Stomach (tissue), 9 donors: Measurements from ENCODE around the gene SLC35F5. TPM values are rescaled to one million over a fixed set of nuclear protein-coding genes. Genes with fewer than 3 reads are reported as not detected.
"Not testable (repeated sequence)": the region's sequence is repeated elsewhere in the genome, so short reads cannot be mapped to it uniquely, and the experiment has no call there.

Experiments used
- DNase-seq, 2 donors: peaks; one replicate each; pipeline versions ENCODE4 v3.0.0 to v3.0.0-alpha.2; 2013 to 2019
- H3K27ac ChIP-seq, 5 donors: fragments of 200-600 bp in 4 of 5; sonication (generic) in 4 of 5; one replicate each; pipeline ENCODE4 v1.5.1; 2013 to 2019; ENCODE audit warnings: mild to moderate bottlenecking in 1 of 5, moderate library complexity in 1 of 5
- H3K27me3 ChIP-seq, 3 donors: fragments of 200-600 bp; sonication (generic); one replicate each; pipeline ENCODE4 v1.5.1; 2017 to 2019; ENCODE audit warnings: mixed run types in 1 of 3
- H3K36me3 ChIP-seq, 4 donors: fragments of 200-600 bp; sonication (generic); 1 replicate in 3 of 4; 2 replicates in 1 of 4; pipeline ENCODE4 v1.5.1; 2016 to 2019
- H3K4me1 ChIP-seq, 4 donors: fragments of 200-600 bp; sonication (generic); one replicate each; pipeline ENCODE4 v1.5.1; 2016 to 2019
- H3K4me3 ChIP-seq, 4 donors: fragments of 200-600 bp; sonication (generic) in 3 of 4; one replicate each; pipeline ENCODE4 v1.5.1; 2016 to 2019; ENCODE audit warnings: mild to moderate bottlenecking in 1 of 4
- H3K9me3 ChIP-seq, 4 donors: fragments of 200-600 bp; sonication (generic); one replicate each; pipeline ENCODE4 v1.5.1; 2016 to 2019
- CTCF ChIP-seq, 7 experiments: fragments of 450-650 bp in 4 of 7; fragments of 200-600 bp in 3 of 7; sonication (generic) in 3 of 7; IDR thresholded peaks; one replicate each; pipeline ENCODE4 v1.5.1; 2016 to 2019; ENCODE audit warnings: antibody characterized with exemption in 7 of 7, control low read depth in 2 of 7, mild to moderate bottlenecking in 1 of 7
- EP300 ChIP-seq: sonication (generic); formaldehyde crosslinking; IDR thresholded peaks from one replicate; pipeline ENCODE4 v1.6.1; 2017; ENCODE audit warnings: antibody characterized with exemption
- POLR2A ChIP-seq, 4 donors: fragments of 450-650 bp; IDR thresholded peaks; one replicate each; pipeline ENCODE4 v1.6.1; 2016; ENCODE audit warnings: antibody characterized with exemption in 4 of 4, control low read depth in 2 of 4, mild to moderate bottlenecking in 1 of 4, moderate library complexity in 1 of 4
- POLR2AphosphoS5 ChIP-seq, 3 donors: sonication (generic); formaldehyde crosslinking; IDR thresholded peaks; one replicate each; pipeline ENCODE4 v1.6.1; 2016; ENCODE audit warnings: antibody characterized with exemption in 3 of 3
- WGBS, 5 donors: extraction: QIAGEN DNeasy Blood & Tissue Kit in 3 of 5; methylation state at CpG; one replicate each; pipeline versions ENCODE4 v1.1.5 to v1.1.7; 2013 to 2018; 5-methylcytosine and 5-hydroxymethylcytosine counted together
- intact Hi-C: fragments of 100-400 bp; cut with DNase I; formaldehyde crosslinking; loops from one replicate; pipeline ENCODE4 v1.15.1; 2023; ENCODE audit warnings: low total_unique reads
- polyA plus RNA-seq, 3 donors: library from polyadenylated mRNA; stranded (reverse); fragments of 200-250 nt; gene quantifications; one replicate each; pipeline ENCODE4 v1.2.3, GENCODE V29; 2013
- total RNA-seq, 5 donors: library from RNA; depleted of rRNA; stranded (reverse); fragments of >200 nt; gene quantifications; one replicate each; pipeline versions ENCODE4 v1.1.0 to v1.2.3, GENCODE V29; 2014 to 2016
- donor health status: healthy with polysubstance abuse.
- donor health status: Bipolar disorder and iron deficiency.
- donor health status: healthy.

SLC35F5 gene
- total and polyA plus RNA-seq, 8 donors = 8.7 to 399 (median 94.7) TPM

- H3K27ac ChIP-seq = peak overlapping the region in 2 of 5 donors; percentile 28 to 67
- H3K36me3 ChIP-seq = no peaks in the 10 kb centered on the region
- intact Hi-C loops = no loop called here
- no peak for TF ChIP-seq CTCF (IDR thresholded peaks at IDR 0.05)
- peak in 2 of 3 donors; percentile 50 to 66 for TF ChIP-seq POLR2AphosphoS5 (IDR thresholded peaks at IDR 0.05)
- peak; percentile 9 to 50 for DNase-seq
- peaks cover 0 to 5% (median 0%) of the 10 kb centered on the region in 4 donors for H3K4me1 ChIP-seq
- H3K27me3 ChIP-seq = no peaks in the 10 kb centered on the region
- no peaks in the 10 kb centered on the region for H3K9me3 ChIP-seq
- no peak overlapping the region for H3K4me3 ChIP-seq
- WGBS, 5 donors = 38 to 60% (median 51%) methylated on average over 8 of the region's 8 CpGs
Measured at GRCh38 chr2:113784823-113785744, 28.6 kb upstream of the SLC35F5 start.

GRCh38 chr2:113780472-113780871 is 24.0 kb upstream of the SLC35F5 start:
- intact Hi-C loops = no loop called here
- H3K36me3 ChIP-seq = no peaks in the 10 kb centered on the region
- no peaks in the 10 kb centered on the region for H3K27me3 ChIP-seq
- DNase-seq = no peak
- H3K27ac ChIP-seq = no peak overlapping the region
- WGBS, 5 donors = 38 to 54% (median 47%) methylated on average over 5 of the region's 5 CpGs
- no peak for TF ChIP-seq EP300
- H3K4me1 ChIP-seq = peaks cover 0 to 5% (median 0%) of the 10 kb centered on the region in 4 donors
- no peaks in the 10 kb centered on the region for H3K9me3 ChIP-seq
- H3K4me3 ChIP-seq = no peak overlapping the region

- WGBS, 5 donors = 70 to 87% (median 80%) methylated on average over 3 of the region's 3 CpGs
- TF ChIP-seq EP300 (no peak), POLR2AphosphoS5 (IDR thresholded peaks at IDR 0.05) (no peak), POLR2A (IDR thresholded peaks at IDR 0.05) (no peak), CTCF (IDR thresholded peaks at IDR 0.05) (no peak)
- H3K4me3 ChIP-seq = no peak overlapping the region
Measured at GRCh38 chr2:113777371-113777770, 20.9 kb upstream of the SLC35F5 start.

GRCh38 chr2:113776949-113777348 is 20.5 kb upstream of the SLC35F5 start:
- H3K9me3 ChIP-seq = no peaks in the 10 kb centered on the region
- no peak for DNase-seq
- WGBS, 5 donors = 46 to 73% (median 65%) methylated on average over 4 of the region's 4 CpGs
- no peaks in the 10 kb centered on the region for H3K4me1 ChIP-seq
- no peak for TF ChIP-seq CTCF (IDR thresholded peaks at IDR 0.05)
- H3K27ac ChIP-seq = no peak overlapping the region
- intact Hi-C loops = no loop called here
- H3K27me3 ChIP-seq = no peaks in the 10 kb centered on the region
- no peaks in the 10 kb centered on the region for H3K36me3 ChIP-seq
- no peak overlapping the region for H3K4me3 ChIP-seq

More at GRCh38 chr2:113777371-113777770, 20.9 kb upstream of the SLC35F5 start:
- H3K27ac ChIP-seq = no peak overlapping the region
- DNase-seq = peak in 1 of 2 donors; percentile 11
- H3K9me3 ChIP-seq = no peaks in the 10 kb centered on the region
- no peaks in the 10 kb centered on the region for H3K36me3 ChIP-seq
- intact Hi-C loops = no loop called here
- H3K27me3 ChIP-seq = no peaks in the 10 kb centered on the region
- H3K4me1 ChIP-seq = no peaks in the 10 kb centered on the region

- WGBS, 5 donors = 57 to 72% (median 68%) methylated on average over 6 of the region's 6 CpGs
- H3K27me3 ChIP-seq, H3K36me3 ChIP-seq, H3K4me1 ChIP-seq, intact Hi-C loops, H3K9me3 ChIP-seq, H3K4me3 ChIP-seq, DNase-seq, H3K27ac ChIP-seq: not testable (repeated sequence)
Measured at GRCh38 chr2:113774616-113775015, 18.2 kb upstream of the SLC35F5 start.
